Renal cortex interstitium (tissue), 15 donors: ENCODE results near the gene ANGPTL3. TPM values are rescaled to one million over a fixed set of nuclear protein-coding genes. Genes with fewer than 3 reads are reported as not detected.
"Not testable (repeated sequence)": the region's sequence is repeated elsewhere in the genome, so short reads cannot be mapped to it uniquely, and the experiment has no call there.

ENCODE experiments used
- DNase-seq, 11 donors: peaks; one replicate each; pipeline ENCODE4 v3.0.0-alpha.2; 2013; ENCODE audit warnings: low read depth in 9 of 11, low spot score in 4 of 11; ENCODE audit errors: extremely low read depth in 1 of 11
- long read RNA-seq, 16 experiments: transcript quantifications; one replicate each; lab custom pipeline, GENCODE V29; 2026
- polyA plus RNA-seq, 3 donors: library from polyadenylated mRNA; unstranded; fragments of 120-200 nt; gene quantifications; one replicate each; pipeline ENCODE4 v1.2.1, GENCODE V29; 2013; ENCODE audit not compliant: insufficient read length in 3 of 3

ANGPTL3 gene, protein sequence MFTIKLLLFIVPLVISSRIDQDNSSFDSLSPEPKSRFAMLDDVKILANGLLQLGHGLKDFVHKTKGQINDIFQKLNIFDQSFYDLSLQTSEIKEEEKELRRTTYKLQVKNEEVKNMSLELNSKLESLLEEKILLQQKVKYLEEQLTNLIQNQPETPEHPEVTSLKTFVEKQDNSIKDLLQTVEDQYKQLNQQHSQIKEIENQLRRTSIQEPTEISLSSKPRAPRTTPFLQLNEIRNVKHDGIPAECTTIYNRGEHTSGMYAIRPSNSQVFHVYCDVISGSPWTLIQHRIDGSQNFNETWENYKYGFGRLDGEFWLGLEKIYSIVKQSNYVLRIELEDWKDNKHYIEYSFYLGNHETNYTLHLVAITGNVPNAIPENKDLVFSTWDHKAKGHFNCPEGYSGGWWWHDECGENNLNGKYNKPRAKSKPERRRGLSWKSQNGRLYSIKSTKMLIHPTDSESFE
- polyA plus RNA-seq: 10 to 100 TPM in 1 of 3 donors, 1 to 10 TPM in 2; 7.2 to 12.7 (median 8.1) TPM
- long read RNA-seq, donor 1: 0 reads
- long read RNA-seq, donor 2: 0 reads
- long read RNA-seq, donor 3, partial matches to known transcripts: 0 of 4 reads
- long read RNA-seq, donor 3, other reads (novel, unspliced or antisense): 0 of 4 reads
- long read RNA-seq, donor 4, transcript ANGPTL3-201 (7 exons, 2,805 nt): major isoform, 5 of 5 reads
- long read RNA-seq, donor 4, partial matches to known transcripts: 0 of 5 reads
- long read RNA-seq, donor 4, other reads (novel, unspliced or antisense): 0 of 5 reads
- long read RNA-seq, donor 5: 0 reads
- long read RNA-seq, donor 6, partial matches to known transcripts: 0 of 1 reads
- long read RNA-seq, donor 6, other reads (novel, unspliced or antisense): 0 of 1 reads
- long read RNA-seq, donor 7, partial matches to known transcripts: 0 of 3 reads
- long read RNA-seq, donor 7, other reads (novel, unspliced or antisense): 0 of 3 reads
- long read RNA-seq, donor 8, transcript ANGPTL3-201 (7 exons, 2,805 nt): major isoform, 9 of 9 reads
- long read RNA-seq, donor 8, partial matches to known transcripts: 0 of 9 reads
- long read RNA-seq, donor 8, other reads (novel, unspliced or antisense): 0 of 9 reads
- long read RNA-seq, donor 9: 0 reads
- long read RNA-seq, donor 10, partial matches to known transcripts: 0 of 1 reads
- long read RNA-seq, donor 10, other reads (novel, unspliced or antisense): 0 of 1 reads
- long read RNA-seq, donor 11: 0 reads
- long read RNA-seq, donor 12: 0 reads
- long read RNA-seq, donor 13, partial matches to known transcripts: 0 of 2 reads
- long read RNA-seq, donor 13, other reads (novel, unspliced or antisense): 0 of 2 reads
- long read RNA-seq, donor 14: 0 reads
- long read RNA-seq, donor 15: 0 reads
- long read RNA-seq, donor 16, transcript ANGPTL3-201 (7 exons, 2,805 nt): major isoform, 9 of 9 reads
- long read RNA-seq, donor 16, partial matches to known transcripts: 0 of 9 reads
- long read RNA-seq, donor 16, other reads (novel, unspliced or antisense): 0 of 9 reads

DNA sequence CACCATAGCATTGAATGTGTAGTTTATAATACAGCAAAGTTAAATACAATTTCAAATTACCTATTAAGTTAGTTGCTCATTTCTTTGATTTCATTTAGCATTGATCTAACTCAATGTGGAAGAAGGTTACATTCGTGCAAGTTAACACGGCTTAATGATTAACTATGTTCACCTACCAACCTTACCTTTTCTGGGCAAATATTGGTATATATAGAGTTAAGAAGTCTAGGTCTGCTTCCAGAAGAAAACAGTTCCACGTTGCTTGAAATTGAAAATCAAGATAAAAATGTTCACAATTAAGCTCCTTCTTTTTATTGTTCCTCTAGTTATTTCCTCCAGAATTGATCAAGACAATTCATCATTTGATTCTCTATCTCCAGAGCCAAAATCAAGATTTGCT, at the start of gene ANGPTL3:
Gene ANGPTL3, plus strand, starts transcription at position 240 of the 400 bp plus-strand sequence. Its CDS starts 47 bp downstream, at position 287.
- no peak for DNase-seq

DNA sequence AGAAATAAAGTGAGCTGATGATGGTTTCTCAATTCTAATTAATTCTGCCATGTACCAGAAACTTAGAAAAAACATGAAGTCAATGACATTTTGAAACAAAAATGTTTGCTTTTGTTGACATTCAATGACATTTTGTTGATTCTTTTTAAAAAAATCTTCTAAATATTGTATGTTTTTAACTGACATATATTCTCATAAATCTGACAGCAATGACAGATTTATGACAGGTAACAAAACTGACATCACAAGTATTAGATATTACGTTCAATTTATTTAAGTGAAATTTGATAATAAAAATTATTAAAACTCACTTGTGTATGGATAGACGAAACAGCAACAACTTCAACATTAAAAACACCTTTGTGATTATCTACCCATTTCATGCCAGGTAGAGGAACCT, 36.0 kb upstream of the ANGPTL3 start:
- DNase-seq: no peak

DNA sequence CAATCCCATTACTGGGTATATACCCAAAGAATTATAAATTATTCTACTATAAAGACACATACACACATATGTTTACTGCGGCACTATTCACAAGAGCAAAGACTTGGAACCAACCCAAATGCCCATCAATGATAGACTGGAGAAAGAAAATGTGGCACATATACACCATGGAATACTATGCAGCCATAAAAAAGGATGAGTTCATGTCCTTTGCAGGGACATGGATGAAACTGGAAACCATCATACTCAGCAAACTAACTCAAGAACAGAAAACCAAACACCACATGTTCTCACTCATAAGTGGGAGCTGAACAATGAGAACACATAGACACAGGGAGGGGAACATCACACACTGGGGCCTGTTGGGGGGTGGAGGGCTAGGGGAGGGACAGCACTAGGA, 30.1 kb upstream of the ANGPTL3 start:
- not testable (repeated sequence) for DNase-seq

DNA sequence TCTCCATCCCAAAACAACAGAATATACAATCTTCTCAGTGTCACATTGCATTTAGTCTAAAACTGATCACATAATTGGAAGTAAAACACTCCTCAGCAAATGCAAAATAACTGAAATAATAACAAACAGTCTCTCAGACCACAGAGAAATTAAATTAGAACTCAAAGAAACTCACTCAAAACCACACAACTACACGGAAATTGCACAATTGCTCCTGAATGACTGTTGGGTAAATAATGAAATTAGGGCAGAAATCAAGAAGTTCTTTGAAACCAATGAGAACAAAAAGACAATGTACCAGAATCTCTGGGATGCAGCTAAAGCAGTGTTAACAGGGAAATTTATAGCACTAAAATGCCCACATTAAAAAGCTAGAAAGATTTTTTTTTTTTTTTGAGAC, 29.4 kb upstream of the ANGPTL3 start:
- not testable (repeated sequence) for DNase-seq

DNA sequence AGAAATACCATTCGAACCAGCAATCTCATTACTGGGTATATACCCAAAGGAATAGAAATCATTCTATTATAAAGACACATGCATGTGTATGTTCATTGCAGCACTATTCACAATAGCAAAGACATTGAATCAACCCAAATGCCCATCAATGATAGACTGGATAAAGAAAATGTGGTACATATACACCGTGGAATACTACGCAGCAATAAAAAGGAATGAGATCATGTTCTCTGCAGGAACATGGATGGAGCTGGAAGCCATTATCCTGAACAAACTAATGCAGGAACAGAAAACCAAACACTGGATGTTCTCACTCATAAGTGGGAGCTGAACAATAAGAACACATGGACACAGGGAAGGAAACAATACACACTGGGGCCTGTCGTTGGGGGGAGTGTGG, 25.8 kb upstream of the ANGPTL3 start:
- not testable (repeated sequence) for DNase-seq

DNA sequence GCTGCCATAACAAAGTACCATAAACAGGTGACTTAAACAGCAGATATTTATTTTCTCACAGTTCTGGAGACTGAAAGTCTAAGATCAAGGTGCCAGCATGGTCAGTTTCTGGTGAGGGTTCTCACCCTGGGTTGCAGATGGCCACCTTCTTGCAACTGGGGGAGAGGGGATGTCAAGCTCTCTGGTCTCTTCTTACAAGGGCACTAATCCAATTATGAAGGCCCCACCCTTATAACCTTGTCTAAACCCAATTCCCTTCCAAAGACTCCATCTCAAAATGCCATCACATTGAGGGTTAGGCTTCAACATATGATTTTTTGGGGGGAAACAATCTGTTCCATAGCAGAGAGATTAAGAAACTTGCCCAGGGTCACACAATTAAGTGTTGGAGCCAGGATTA, 24.8 kb upstream of the ANGPTL3 start:
- DNase-seq: no peak

DNA sequence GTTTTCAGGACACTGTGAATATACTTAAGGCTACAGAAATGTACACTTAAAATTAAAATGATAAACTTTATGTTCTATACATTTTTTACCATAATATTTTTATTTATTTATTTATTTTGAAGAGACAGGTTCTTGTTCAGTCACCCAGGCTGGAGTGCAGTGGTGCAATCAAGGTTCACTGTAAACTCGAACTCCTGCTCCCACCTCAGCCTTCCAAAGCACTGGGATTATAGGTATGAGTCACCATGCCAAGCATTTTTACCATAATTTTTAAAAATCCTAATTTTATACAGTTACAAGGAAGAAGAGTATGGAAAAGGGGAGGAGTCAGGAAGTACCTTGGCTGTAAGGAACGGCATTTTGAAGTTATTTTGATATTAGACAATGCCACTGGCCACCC, 23.6 kb upstream of the ANGPTL3 start:
- no peak for DNase-seq

DNA sequence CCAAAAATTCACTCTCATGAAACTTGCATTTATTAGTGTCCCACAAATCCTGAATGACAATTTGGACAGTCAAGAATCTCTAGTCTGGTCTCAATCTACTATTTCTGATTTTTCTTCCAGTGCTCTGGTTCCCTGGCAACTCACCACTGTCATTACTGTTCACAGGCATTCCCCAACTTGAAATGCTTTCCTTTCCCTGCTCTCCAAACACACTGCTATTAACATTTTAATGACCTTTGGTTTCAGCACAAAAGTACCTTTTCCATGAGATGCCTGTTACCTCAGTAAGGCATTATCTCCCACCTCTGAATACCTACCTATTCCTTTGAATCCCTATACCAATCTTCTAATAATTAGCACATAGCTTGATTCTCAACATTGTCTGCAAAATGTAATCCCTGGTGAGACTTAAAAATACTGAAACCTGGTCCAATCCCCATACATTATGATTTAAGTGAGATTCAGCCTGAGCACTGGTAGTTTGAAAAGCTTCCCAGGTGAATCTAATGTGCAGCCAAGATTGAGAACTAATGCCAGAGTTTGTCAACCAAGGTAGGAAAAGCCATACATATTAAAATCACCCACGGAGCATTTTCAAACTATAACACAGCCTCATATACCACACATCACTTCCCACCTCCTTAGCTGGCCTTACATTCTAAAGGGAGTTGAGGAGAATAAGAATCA, 11.7 kb upstream of the ANGPTL3 start:
- DNase-seq: peak in 1 of 11 donors; percentile 3

DNA sequence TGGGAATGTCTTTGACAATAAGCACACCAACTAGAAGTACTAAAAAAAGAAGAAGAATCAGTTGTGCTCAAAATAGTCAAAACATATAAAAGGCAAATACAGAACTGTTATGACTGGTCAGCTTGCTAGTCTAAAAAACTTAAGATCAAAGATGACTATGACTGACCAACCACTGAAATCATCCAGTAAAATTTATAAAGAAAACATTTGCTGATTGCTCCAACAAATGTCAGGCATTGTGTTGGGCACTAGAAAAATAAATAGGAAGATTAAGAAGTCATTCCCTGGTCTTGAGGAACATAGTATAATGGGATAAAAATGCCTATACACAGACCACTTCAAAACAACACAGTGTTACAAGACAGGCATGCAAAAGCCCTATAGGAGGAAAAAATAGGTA, 9.3 kb upstream of the ANGPTL3 start:
- DNase-seq: no peak

DNA sequence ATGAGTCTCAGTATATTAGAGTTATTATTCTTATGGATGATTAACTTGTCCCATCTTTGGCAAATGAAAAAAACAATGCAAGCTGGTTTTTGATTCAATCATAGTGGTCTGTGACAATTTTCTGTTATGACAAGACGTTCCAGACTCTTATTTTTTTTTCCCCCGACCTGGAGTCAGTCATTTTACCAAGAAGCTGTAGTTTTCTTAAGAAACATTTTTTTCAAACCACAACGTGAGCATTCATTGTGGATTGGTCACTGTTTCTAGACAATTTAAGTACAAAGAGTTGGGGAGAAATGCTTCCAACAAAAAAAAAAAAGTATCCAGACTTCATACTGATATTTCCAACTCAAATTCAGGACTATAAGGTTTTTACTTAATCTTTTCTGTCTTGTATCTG, 8.0 kb upstream of the ANGPTL3 start:
- no peak for DNase-seq

DNA sequence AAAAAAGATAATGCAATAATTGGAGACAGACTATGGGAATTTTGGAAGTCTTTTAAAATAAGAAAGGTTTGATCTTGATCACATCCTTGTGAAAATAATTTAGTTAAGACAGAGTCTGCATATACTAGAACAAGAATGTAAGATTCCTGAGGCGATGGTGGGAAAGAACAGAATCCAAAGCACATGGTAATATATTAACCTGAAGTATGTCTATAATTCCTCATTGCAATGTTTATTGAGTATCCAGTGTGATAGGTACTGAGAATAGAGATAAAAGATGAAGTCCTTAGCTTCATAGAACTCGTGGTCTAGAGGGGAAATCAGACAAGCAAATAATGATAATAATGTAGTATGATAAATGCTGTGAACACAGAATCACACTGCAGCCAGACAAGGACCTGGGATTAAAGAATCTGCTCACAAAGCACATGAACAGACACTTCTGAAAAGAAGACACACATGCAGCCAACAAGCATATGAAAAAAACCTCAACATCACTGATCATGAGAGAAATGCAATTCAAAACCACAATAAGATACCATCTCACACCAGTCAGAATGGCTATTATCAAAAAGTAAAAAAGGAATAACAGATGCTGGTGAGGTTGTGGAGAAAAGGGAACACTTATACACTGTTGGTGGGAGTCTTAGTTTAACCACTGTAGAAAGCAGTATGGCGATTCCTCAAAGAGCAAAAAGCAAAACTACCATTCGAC, 6.9 kb upstream of the ANGPTL3 start:
- no peak for DNase-seq

DNA sequence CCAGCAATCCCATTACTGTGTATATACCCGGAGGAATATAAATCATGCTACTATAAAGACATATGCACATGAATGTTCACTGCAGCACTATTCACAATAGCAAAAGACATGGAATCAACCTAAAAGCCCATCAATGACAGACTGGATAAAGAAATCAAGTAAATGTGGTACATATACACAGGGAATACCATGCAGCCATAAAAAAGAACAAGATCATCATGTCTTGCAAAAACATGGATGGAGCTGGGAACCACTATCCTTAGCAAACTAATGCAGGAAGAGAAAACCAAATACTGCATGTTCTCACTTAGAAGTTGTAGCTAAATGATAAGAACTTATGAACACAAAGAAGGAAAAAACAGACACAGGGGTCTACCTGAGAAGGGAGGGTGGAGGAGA, 6.4 kb upstream of the ANGPTL3 start:
- no peak for DNase-seq

DNA sequence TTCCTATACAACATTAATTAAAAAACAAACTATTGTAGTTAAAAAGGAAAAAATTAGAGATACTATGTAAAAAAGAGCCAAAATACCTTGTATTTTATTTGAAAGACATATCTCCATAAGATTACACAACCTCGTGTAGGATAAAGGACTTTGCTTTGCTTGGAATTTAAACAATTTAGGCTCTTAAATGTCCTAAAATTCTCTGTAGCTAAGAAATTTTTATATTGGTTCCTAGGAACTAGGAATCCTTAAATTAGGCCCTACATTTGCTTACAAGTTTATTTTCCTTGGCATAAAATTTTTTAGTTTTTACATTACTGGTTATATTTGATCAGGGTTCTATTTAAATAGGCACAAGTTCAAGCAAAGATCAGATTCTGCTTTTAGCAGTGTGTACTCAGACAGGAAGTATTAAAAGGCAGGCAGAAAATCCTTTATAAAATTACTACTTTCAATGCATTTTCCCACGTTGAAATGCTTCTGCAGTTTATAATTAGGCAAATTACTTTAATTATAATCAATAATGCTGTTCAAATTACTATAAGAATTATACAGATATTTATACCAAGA, 3.4 kb upstream of the ANGPTL3 start:
- DNase-seq: no peak

DNA sequence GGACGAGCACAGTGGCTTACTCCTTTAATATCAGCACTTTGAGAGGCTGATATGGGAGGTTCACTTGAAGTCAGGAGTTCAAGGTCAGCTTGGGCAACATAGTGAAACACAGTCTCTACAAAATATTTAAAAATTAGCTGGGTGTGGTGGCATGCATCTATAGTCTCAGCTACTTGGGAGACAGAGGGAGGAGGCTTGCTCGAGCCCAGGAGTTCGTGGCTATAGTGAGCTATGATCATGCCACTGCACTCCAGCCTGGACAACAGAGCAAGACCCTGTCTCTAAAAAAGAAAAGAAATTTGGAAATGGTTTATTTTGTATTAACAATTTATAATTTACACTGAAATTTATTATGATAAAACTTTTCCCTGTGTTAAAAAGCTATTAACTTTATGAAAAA, 1.7 kb upstream of the ANGPTL3 start:
- no peak for DNase-seq

DNA sequence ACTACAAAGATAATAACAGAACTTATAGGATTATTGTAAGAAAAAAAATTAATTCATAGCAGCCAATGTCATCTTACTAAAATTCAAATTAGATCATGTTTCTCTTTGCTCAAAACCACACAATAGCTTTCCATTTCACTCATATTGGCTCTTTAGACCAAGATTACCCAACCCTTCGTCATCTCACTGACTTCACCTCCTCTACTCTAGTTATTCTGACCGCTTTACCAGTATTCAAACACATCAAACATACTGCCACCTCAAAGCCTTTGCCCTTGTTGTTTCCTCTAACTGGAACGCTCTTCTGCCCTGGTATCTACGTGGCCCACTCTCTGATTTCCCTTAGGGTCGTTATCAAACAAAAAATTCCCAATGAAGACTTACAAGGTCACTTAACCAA, 1.7 kb downstream of the ANGPTL3 start:
- DNase-seq: no peak

DNA sequence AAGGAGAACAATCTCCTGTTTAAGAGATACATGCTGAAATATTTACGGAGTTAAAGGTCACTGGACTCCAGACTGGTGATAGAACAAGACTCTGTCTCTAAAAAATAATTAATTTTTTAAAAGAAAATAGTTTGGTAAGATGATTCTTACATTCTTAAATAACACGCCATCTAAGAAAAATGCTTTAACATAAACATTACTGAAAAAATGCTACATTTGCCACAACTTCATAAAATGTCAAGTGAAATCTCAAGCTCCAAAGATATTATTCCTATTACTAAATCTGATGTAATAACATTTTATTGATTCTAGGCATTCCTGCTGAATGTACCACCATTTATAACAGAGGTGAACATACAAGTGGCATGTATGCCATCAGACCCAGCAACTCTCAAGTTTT, 4.1 kb downstream of the ANGPTL3 start:
- no peak for DNase-seq

DNA sequence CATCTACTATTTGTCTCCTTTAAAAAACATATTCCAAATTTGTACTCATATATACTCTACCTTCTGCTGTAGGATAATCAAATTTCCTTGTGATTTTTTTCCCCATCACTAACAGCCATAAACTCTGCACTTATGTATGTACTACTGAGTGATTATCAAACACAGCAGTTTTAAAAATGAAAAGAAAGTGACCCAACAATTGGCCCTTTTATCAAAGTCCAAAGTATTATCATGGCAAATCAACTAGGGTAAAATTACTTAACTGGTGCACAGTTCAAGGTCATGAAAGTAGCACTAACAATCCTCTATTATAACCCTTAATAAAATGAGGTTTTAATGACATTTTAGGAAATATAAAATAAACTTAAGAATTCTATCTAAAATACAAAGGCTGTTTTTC, 11.6 kb downstream of the ANGPTL3 start:
- DNase-seq: no peak
